Karpas-422 (cell line): Measurements from ENCODE around the gene ANKFY1. TPM values are rescaled to one million over a fixed set of nuclear protein-coding genes. Genes with fewer than 3 reads are reported as not detected.

ENCODE experiments used
- DNase-seq: peaks from one replicate; pipeline ENCODE4 v3.0.0-alpha.2; 2015
- H2AFZ ChIP-seq: fragments of 200-600 bp; sonication (generic); 2 replicates; pipeline ENCODE4 v1.6.1; 2014; ENCODE audit warnings: antibody characterized with exemption, low read length, mixed read lengths
- H3K27ac ChIP-seq: fragments of 200-600 bp; sonication (generic); 2 replicates; pipeline ENCODE4 v1.5.1; 2014; ENCODE audit warnings: mild to moderate bottlenecking, low read length, moderate library complexity
- H3K27me3 ChIP-seq: fragments of 200-600 bp; sonication (generic); 2 replicates; pipeline ENCODE4 v1.6.1; 2014; ENCODE audit warnings: low read length, mixed read lengths
- H3K36me3 ChIP-seq: fragments of 200-600 bp; sonication (generic); 2 replicates; pipeline ENCODE4 v1.6.1; 2014; ENCODE audit warnings: low read length, mixed read lengths; ENCODE audit not compliant: insufficient read depth
- H3K4me1 ChIP-seq: fragments of 200-600 bp; sonication (generic); 2 replicates; pipeline ENCODE4 v1.6.1; 2014; ENCODE audit warnings: mild to moderate bottlenecking, low read length, mixed read lengths
- H3K4me2 ChIP-seq: fragments of 200-600 bp; sonication (generic); 2 replicates; pipeline ENCODE4 v1.6.1; 2014; ENCODE audit warnings: low read length, low read depth, mild to moderate bottlenecking; ENCODE audit not compliant: poor library complexity, severe bottlenecking
- H3K4me3 ChIP-seq: fragments of 200-600 bp; sonication (generic); 2 replicates; pipeline ENCODE4 v1.5.1; 2014; ENCODE audit warnings: mild to moderate bottlenecking, antibody characterized with exemption, low read length, mixed read lengths
- H3K79me2 ChIP-seq: fragments of 200-600 bp; sonication (generic); 2 replicates; pipeline ENCODE4 v1.6.1; 2014; ENCODE audit warnings: mild to moderate bottlenecking, low read length, mixed read lengths
- H3K9ac ChIP-seq: fragments of 200-600 bp; sonication (generic); 2 replicates; pipeline ENCODE4 v1.6.0; 2014; ENCODE audit warnings: low read length
- H3K9me2 ChIP-seq: fragments of 200-600 bp; sonication (generic), shearing (Covaris generic); replicated peaks from 2 replicates; pipeline ENCODE4 v1.6.0; 2014; ENCODE audit warnings: mild to moderate bottlenecking, low read length, moderate library complexity; ENCODE audit not compliant: insufficient read depth
- H3K9me3 ChIP-seq: fragments of 300-700, 200-600 bp; sonication (generic); 2 replicates; pipeline ENCODE4 v1.6.1; 2014; ENCODE audit warnings: low read length, mixed read lengths
- H4K20me1 ChIP-seq: fragments of 200-600 bp; sonication (generic); 2 replicates; pipeline ENCODE4 v1.6.1; 2014; ENCODE audit warnings: mild to moderate bottlenecking, antibody characterized with exemption, low read length, low read depth; ENCODE audit not compliant: insufficient read depth
- total RNA-seq: library from RNA; depleted of rRNA; stranded (reverse); fragments of >200 nt; shearing (Covaris generic); gene quantifications from 2 replicates; pipeline ENCODE4 v1.2.3, GENCODE V29; 2014; ENCODE audit warnings: low replicate concordance

Gene ANKFY1
- total RNA-seq, 1 experiment from 2014 or later: 34.4 TPM

GRCh38 chr17:4179071-4179470, 84.7 kb downstream of the ANKFY1 start:
- no peak overlapping the region for H2AFZ ChIP-seq

GRCh38 chr17:4178651-4179050, 85.1 kb downstream of the ANKFY1 start:
- Histone ChIP-seq H3K9me3 (no peaks in the 10 kb centered on the region), H4K20me1 (no peaks in the 10 kb centered on the region), H3K27ac (no peak overlapping the region), H3K79me2 (0 out of 2 replicates have a peak, but pooled peaks cover 3% of the 10 kb centered on the region), H3K4me2 (no peak overlapping the region), H3K27me3 (no peaks in the 10 kb centered on the region), H3K9me2 (no peaks in the 10 kb centered on the region), H3K4me1 (no peaks in the 10 kb centered on the region), H3K9ac (no peak overlapping the region), H3K36me3 (peaks cover 48% of the 10 kb centered on the region), H2AFZ (no peak overlapping the region), H3K4me3 (no peak overlapping the region)
- DNase-seq: no peak

More at GRCh38 chr17:4179071-4179470, 84.7 kb downstream of the ANKFY1 start:
- H3K79me2 ChIP-seq: 0 out of 2 replicates have a peak, but pooled peaks cover 3% of the 10 kb centered on the region
- no peak overlapping the region for H3K9ac ChIP-seq
- no peak overlapping the region for H3K27ac ChIP-seq
- H3K27me3 ChIP-seq: no peaks in the 10 kb centered on the region
- no peaks in the 10 kb centered on the region for H4K20me1 ChIP-seq
- no peak overlapping the region for H3K4me3 ChIP-seq
- H3K36me3 ChIP-seq: peaks cover 48% of the 10 kb centered on the region
- H3K4me1 ChIP-seq: no peaks in the 10 kb centered on the region
- no peak for DNase-seq
- no peaks in the 10 kb centered on the region for H3K9me2 ChIP-seq
- no peaks in the 10 kb centered on the region for H3K9me3 ChIP-seq
- H3K4me2 ChIP-seq: no peak overlapping the region

GRCh38 chr17:4177806-4178205, 86.0 kb downstream of the ANKFY1 start:
- Histone ChIP-seq H3K79me2 (0 out of 2 replicates have a peak, but pooled peaks cover 3% of the 10 kb centered on the region), H4K20me1 (no peaks in the 10 kb centered on the region), H3K4me1 (no peaks in the 10 kb centered on the region), H3K9me2 (no peaks in the 10 kb centered on the region), H3K27ac (no peak overlapping the region), H3K27me3 (no peaks in the 10 kb centered on the region), H3K4me2 (no peak overlapping the region), H3K9me3 (no peaks in the 10 kb centered on the region), H3K9ac (no peak overlapping the region), H3K36me3 (peaks cover 53% of the 10 kb centered on the region), H3K4me3 (no peak overlapping the region), H2AFZ (no peak overlapping the region)
- no peak for DNase-seq

GRCh38 chr17:4176808-4177472, 86.8 kb downstream of the ANKFY1 start:
- 0 out of 2 replicates have a peak, but pooled peaks cover 3% of the 10 kb centered on the region for H3K79me2 ChIP-seq
- no peak overlapping the region for H2AFZ ChIP-seq
- no peaks in the 10 kb centered on the region for H3K9me2 ChIP-seq
- no peak overlapping the region for H3K27ac ChIP-seq
- H3K9ac ChIP-seq: no peak overlapping the region
- peaks cover 57% of the 10 kb centered on the region for H3K36me3 ChIP-seq
- no peak for DNase-seq
- no peak overlapping the region for H3K4me3 ChIP-seq
- no peaks in the 10 kb centered on the region for H3K27me3 ChIP-seq
- H4K20me1 ChIP-seq: no peaks in the 10 kb centered on the region
- no peaks in the 10 kb centered on the region for H3K9me3 ChIP-seq
- H3K4me1 ChIP-seq: no peaks in the 10 kb centered on the region
- H3K4me2 ChIP-seq: no peak overlapping the region

- no peak for DNase-seq
- H3K27ac ChIP-seq: no peak overlapping the region
These were observed 87.6 kb downstream of the ANKFY1 start for GRCh38 chr17:4175921-4176807.

GRCh38 chr17:4174556-4174955, 89.2 kb downstream of the ANKFY1 start:
- Histone ChIP-seq H3K9me2 (no peaks in the 10 kb centered on the region), H3K27ac (no peak overlapping the region), H3K4me3 (no peak overlapping the region), H2AFZ (no peak overlapping the region), H3K27me3 (no peaks in the 10 kb centered on the region), H3K4me1 (no peaks in the 10 kb centered on the region), H3K79me2 (0 out of 2 replicates have a peak, but pooled peaks cover 3% of the 10 kb centered on the region), H4K20me1 (no peaks in the 10 kb centered on the region), H3K36me3 (peaks cover 44% of the 10 kb centered on the region), H3K9ac (no peak overlapping the region), H3K4me2 (no peak overlapping the region), H3K9me3 (no peaks in the 10 kb centered on the region)
- DNase-seq: no peak

More at GRCh38 chr17:4175921-4176807, 87.6 kb downstream of the ANKFY1 start:
- no peak overlapping the region for H3K4me2 ChIP-seq
- H4K20me1 ChIP-seq: no peaks in the 10 kb centered on the region
- H3K79me2 ChIP-seq: 0 out of 2 replicates have a peak, but pooled peaks cover 3% of the 10 kb centered on the region
- H3K9ac ChIP-seq: no peak overlapping the region
- no peak overlapping the region for H3K4me3 ChIP-seq
- H3K9me3 ChIP-seq: no peaks in the 10 kb centered on the region
- H3K27me3 ChIP-seq: no peaks in the 10 kb centered on the region
- no peaks in the 10 kb centered on the region for H3K4me1 ChIP-seq
- H2AFZ ChIP-seq: no peak overlapping the region
- H3K9me2 ChIP-seq: no peaks in the 10 kb centered on the region
- H3K36me3 ChIP-seq: peaks cover 49% of the 10 kb centered on the region

GRCh38 chr17:4173781-4174180, 90.0 kb downstream of the ANKFY1 start:
- H3K36me3 ChIP-seq: peaks cover 42% of the 10 kb centered on the region
- H3K9me2 ChIP-seq: no peaks in the 10 kb centered on the region
- H3K4me1 ChIP-seq: no peaks in the 10 kb centered on the region
- H3K4me2 ChIP-seq: no peak overlapping the region
- no peak overlapping the region for H2AFZ ChIP-seq
- no peak for DNase-seq
- no peaks in the 10 kb centered on the region for H3K27me3 ChIP-seq
- H3K9ac ChIP-seq: no peak overlapping the region
- no peak overlapping the region for H3K27ac ChIP-seq
- H3K79me2 ChIP-seq: 0 out of 2 replicates have a peak, but pooled peaks cover 3% of the 10 kb centered on the region
- H4K20me1 ChIP-seq: no peaks in the 10 kb centered on the region
- no peak overlapping the region for H3K4me3 ChIP-seq
- H3K9me3 ChIP-seq: no peaks in the 10 kb centered on the region

DNA sequence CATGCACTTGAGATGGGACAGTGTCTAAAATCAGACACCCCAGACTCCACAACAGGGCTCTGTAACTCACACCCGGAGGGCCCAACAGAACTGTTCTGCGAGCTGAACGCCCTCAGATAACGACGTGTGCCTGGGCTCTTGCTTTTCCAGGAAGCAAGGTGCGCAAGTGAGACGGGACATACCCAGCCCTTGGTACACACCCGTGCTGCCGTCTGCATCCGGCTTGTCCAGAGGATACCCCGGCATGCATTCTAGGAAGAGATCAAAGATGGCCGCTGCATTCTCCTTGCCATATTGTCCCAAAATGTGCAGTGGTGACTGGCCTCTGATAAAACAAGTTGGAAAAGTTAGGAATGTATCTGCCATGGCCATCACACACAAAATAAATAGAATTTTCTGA, 91.4 kb downstream of the ANKFY1 start:
- no peak overlapping the region for H3K27ac ChIP-seq
- no peak overlapping the region for H2AFZ ChIP-seq
- no peak overlapping the region for H3K9ac ChIP-seq
- no peaks in the 10 kb centered on the region for H4K20me1 ChIP-seq
- no peak for DNase-seq
- no peak overlapping the region for H3K4me2 ChIP-seq
- H3K9me3 ChIP-seq: no peaks in the 10 kb centered on the region
- peaks cover 32% of the 10 kb centered on the region for H3K36me3 ChIP-seq
- H3K4me1 ChIP-seq: no peaks in the 10 kb centered on the region
- H3K9me2 ChIP-seq: no peaks in the 10 kb centered on the region
- no peak overlapping the region for H3K4me3 ChIP-seq
- 0 out of 2 replicates have a peak, but pooled peaks cover 2% of the 10 kb centered on the region for H3K79me2 ChIP-seq
- H3K27me3 ChIP-seq: no peaks in the 10 kb centered on the region
